Measurements from ENCODE around the gene PRSS36.

GRCh38 chr16:31199430-31200041, 49.7 kb upstream of the PRSS36 start:
- TF ChIP-seq REST (IDR thresholded peaks at IDR 0.05) (no peak), RAD21 (IDR thresholded peaks at IDR 0.05) (no peak), CTCF (IDR thresholded peaks at IDR 0.05; ENCODE audit: low read depth, low read length, missing input control) (no peak)

All from liver (tissue), 3 donors.